ENCODE results near the gene OR10AG1. TPM values are rescaled to one million over a fixed set of nuclear protein-coding genes. Genes with fewer than 3 reads are reported as not detected.

The OR10AG1 gene
- total and polyA plus RNA-seq, 7 donors: not detected

GRCh38 chr11:55967914-55968313 lies 1.8 kb downstream of the OR10AG1 start:
- no peak for TF ChIP-seq POLR2AphosphoS5 (IDR thresholded peaks at IDR 0.05)
- TF ChIP-seq POLR2A (IDR thresholded peaks at IDR 0.05): no peak
- no peak for TF ChIP-seq EP300 (IDR thresholded peaks at IDR 0.05)
- TF ChIP-seq, protein P1, sequence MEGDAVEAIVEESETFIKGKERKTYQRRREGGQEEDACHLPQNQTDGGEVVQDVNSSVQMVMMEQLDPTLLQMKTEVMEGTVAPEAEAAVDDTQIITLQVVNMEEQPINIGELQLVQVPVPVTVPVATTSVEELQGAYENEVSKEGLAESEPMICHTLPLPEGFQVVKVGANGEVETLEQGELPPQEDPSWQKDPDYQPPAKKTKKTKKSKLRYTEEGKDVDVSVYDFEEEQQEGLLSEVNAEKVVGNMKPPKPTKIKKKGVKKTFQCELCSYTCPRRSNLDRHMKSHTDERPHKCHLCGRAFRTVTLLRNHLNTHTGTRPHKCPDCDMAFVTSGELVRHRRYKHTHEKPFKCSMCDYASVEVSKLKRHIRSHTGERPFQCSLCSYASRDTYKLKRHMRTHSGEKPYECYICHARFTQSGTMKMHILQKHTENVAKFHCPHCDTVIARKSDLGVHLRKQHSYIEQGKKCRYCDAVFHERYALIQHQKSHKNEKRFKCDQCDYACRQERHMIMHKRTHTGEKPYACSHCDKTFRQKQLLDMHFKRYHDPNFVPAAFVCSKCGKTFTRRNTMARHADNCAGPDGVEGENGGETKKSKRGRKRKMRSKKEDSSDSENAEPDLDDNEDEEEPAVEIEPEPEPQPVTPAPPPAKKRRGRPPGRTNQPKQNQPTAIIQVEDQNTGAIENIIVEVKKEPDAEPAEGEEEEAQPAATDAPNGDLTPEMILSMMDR (IDR thresholded peaks at IDR 0.05): no peak
- Histone ChIP-seq H3K27me3 (no peaks in the 10 kb centered on the region), H3K4me3 (no peak overlapping the region), H3K36me3 (no peaks in the 10 kb centered on the region), H3K4me1 (no peaks in the 10 kb centered on the region), H3K9me3 (no peaks in the 10 kb centered on the region), H3K27ac (no peak overlapping the region)
- intact Hi-C loops (cut with DNase I): no loop called here
- no peak for DNase-seq
- 86 to 93% methylated on average over 5 of the region's 5 CpGs for WGBS, 2 donors

- Histone ChIP-seq H3K27ac (no peak overlapping the region), H3K9me3 (no peaks in the 10 kb centered on the region), H3K36me3 (no peaks in the 10 kb centered on the region), H3K27me3 (no peaks in the 10 kb centered on the region), H3K4me3 (no peak overlapping the region), H3K4me1 (no peaks in the 10 kb centered on the region)
- 64 to 72% methylated on average over 2 of the region's 2 CpGs for WGBS, 2 donors
- no peak for DNase-seq
- TF ChIP-seq POLR2AphosphoS5 (IDR thresholded peaks at IDR 0.05): no peak
- TF ChIP-seq, protein P1 (IDR thresholded peaks at IDR 0.05): no peak
- no peak for TF ChIP-seq EP300 (IDR thresholded peaks at IDR 0.05)
- TF ChIP-seq POLR2A (IDR thresholded peaks at IDR 0.05): no peak
- intact Hi-C loops (cut with DNase I): no loop called here
These were observed 3.4 kb downstream of the OR10AG1 start for GRCh38 chr11:55966391-55966790.

DNA sequence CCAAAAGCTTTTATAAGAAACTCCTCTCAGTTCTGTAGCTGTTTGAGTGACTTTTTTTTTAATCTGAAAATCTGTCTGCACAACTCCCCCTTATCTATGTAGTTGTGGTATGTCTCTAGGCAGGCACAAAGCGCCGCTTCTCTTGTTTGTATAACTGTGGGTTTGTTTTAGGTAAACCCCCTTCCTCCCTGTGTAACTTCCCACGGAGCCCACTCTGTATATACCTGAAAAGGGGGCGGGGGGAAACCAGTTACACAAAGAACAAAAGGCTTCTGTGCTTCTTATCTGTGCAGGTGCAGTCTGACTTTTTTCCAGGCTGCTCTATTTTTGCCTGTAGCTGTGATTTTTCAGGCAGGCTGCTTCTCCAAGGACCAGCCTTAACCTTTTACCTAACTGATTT lies 13.2 kb downstream of the OR10AG1 start:
- Histone ChIP-seq H3K36me3 (no peaks in the 10 kb centered on the region), H3K9me3 (no peaks in the 10 kb centered on the region), H3K27ac (no peak overlapping the region), H3K4me1 (no peaks in the 10 kb centered on the region), H3K27me3 (no peaks in the 10 kb centered on the region), H3K4me3 (no peak overlapping the region)
- no peak for TF ChIP-seq POLR2A (IDR thresholded peaks at IDR 0.05)
- no peak for TF ChIP-seq EP300 (IDR thresholded peaks at IDR 0.05)
- TF ChIP-seq POLR2AphosphoS5 (IDR thresholded peaks at IDR 0.05): no peak
- TF ChIP-seq, protein P1 (IDR thresholded peaks at IDR 0.05): no peak
- intact Hi-C loops (cut with DNase I): no loop called here
- DNase-seq: no peak
- WGBS, 2 donors: 22 to 62% methylated on average over 4 of the region's 4 CpGs

- no peaks in the 10 kb centered on the region for H3K4me1 ChIP-seq
- no peak overlapping the region for H3K4me3 ChIP-seq
- H3K36me3 ChIP-seq: no peaks in the 10 kb centered on the region
- DNase-seq: no peak
- TF ChIP-seq POLR2A (IDR thresholded peaks at IDR 0.05) (no peak), EP300 (IDR thresholded peaks at IDR 0.05) (no peak), POLR2AphosphoS5 (IDR thresholded peaks at IDR 0.05) (no peak)
- TF ChIP-seq, protein P1 (IDR thresholded peaks at IDR 0.05): no peak
- no peaks in the 10 kb centered on the region for H3K9me3 ChIP-seq
- H3K27me3 ChIP-seq: no peaks in the 10 kb centered on the region
- 80 to 81% methylated on average over 4 of the region's 4 CpGs for WGBS, 2 donors
- intact Hi-C loops (cut with DNase I): no loop called here
- H3K27ac ChIP-seq: no peak overlapping the region
These were observed 20.4 kb downstream of the OR10AG1 start for GRCh38 chr11:55949330-55949729.

DNA sequence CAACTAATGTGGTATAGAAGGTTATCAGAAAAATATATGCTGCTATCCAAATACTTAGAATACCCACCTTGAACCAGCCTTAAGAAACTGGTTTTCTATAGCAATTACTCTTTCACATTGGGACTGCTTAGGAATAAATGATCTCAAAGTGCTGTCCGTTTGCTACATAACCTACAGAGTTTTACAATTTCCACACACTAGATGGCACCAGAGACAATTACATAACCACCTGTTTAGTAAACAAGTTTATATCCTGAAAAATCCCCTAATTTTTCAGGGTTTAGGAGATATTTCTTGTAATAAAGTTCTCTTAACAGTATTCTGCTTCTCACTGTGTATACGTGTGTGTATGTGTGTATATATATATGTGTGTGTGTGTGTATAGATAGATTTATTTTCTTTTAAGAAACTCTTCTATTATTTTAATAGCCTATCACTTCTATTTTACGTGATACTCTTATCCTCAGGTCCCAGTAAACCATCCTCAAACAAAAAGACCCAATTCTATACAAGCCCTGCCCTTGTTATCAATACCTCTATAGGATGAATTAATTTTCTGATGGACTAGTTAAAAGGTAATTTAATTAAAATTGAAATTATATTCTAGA lies 26.9 kb downstream of the OR10AG1 start:
- Histone ChIP-seq H3K27ac (no peak overlapping the region), H3K36me3 (no peaks in the 10 kb centered on the region), H3K4me1 (no peaks in the 10 kb centered on the region), H3K27me3 (no peaks in the 10 kb centered on the region), H3K4me3 (no peak overlapping the region), H3K9me3 (no peaks in the 10 kb centered on the region)
- DNase-seq: no peak
- WGBS, 2 donors: 2% methylated on average over 3 of the region's 3 CpGs
- no peak for TF ChIP-seq EP300 (IDR thresholded peaks at IDR 0.05)
- TF ChIP-seq, protein P1 (IDR thresholded peaks at IDR 0.05): no peak
- TF ChIP-seq POLR2A (IDR thresholded peaks at IDR 0.05): no peak
- TF ChIP-seq POLR2AphosphoS5 (IDR thresholded peaks at IDR 0.05): no peak
- intact Hi-C loops (cut with DNase I): no loop called here

All from sigmoid colon (tissue), 7 donors.